ENCODE measurements around the gene SPON1.

SPON1 gene

DNA sequence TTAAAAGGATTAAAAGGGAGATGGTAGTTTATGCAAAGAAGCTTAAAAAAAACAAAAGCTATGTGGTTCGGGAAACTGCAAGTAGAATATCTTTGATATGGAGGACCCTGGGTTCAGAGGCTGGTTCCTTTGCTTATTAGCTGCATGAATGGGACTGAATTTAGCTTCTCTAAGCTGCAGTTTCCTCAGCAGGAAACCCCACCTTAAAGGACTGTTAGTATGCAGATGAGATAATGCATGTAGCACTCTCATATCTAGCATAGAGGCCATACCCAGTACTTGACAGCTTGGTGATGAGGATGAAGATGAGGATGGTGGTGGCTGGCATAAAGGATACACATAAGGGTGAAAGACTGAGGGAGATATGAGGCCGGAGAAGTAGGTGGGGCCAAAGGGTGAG, 261.9 kb downstream of the SPON1 start:
- no peak for DNase-seq (ENCODE audit: low spot score in 2 of 2)
- Mint-ChIP-seq H3K27me3 (peaks cover 10% of the 10 kb centered on the region), H3K9me3 (no peaks in the 10 kb centered on the region), H3K4me3 (no peak overlapping the region), H3K4me1 (no peaks in the 10 kb centered on the region), H3K27ac (ENCODE audit: low read depth) (no peak overlapping the region), H3K36me3 (ENCODE audit: insufficient read depth) (peaks cover 3% of the 10 kb centered on the region)
- no peak for ATAC-seq (replicated peaks; ENCODE audit: extremely low read depth, poor library complexity, severe bottlenecking)

DNA sequence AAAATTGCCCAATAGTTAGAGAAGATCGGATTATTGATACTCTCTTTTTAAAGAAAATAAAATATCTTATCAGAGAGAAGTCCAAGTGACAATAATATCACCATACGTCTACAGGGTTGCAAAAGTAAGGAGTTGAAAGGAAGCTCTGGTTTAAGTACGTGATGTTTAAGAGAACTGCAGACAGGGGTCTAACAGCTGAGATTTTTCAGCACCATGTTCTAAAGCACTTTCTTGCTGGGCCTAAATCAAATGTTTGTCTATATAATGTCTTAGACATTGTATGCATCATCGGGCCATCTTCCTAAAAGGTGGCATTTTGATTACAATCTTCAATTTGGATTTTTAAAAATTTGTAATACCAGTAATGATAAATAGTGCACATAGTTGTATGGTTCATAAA, 263.1 kb downstream of the SPON1 start:
- Mint-ChIP-seq H3K27me3 (no peaks in the 10 kb centered on the region), H3K9me3 (no peaks in the 10 kb centered on the region), H3K4me3 (no peak overlapping the region), H3K27ac (ENCODE audit: low read depth) (no peak overlapping the region), H3K36me3 (ENCODE audit: insufficient read depth) (peaks cover 3% of the 10 kb centered on the region), H3K4me1 (no peaks in the 10 kb centered on the region)
- DNase-seq (ENCODE audit: low spot score in 2 of 2) (no peak), ATAC-seq (replicated peaks; ENCODE audit: extremely low read depth, poor library complexity, severe bottlenecking) (no peak)

DNA sequence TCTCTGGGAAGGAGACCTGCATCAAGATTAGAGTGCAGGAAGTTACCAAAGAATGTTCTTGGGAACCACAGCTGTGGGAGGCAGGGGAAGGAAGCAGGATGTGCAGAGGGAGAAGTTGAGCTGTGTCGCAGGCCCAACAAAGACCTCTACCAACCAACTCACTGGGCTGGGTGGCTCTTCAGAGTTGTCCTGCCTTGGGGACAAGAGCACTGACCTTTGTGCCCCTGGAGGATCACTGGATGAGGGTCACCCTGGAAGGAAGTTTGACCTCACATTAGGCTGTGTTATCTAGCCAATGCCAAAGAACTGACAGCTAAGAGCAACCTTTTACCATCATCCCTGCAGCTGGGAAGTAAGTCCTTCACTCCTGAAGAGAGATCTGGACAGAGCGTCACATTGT, 265.8 kb downstream of the SPON1 start:
- no peaks in the 10 kb centered on the region for H3K4me1 Mint-ChIP-seq
- peaks cover 20% of the 10 kb centered on the region for H3K27me3 Mint-ChIP-seq
- DNase-seq (ENCODE audit: low spot score in 2 of 2): no peak
- peaks cover 3% of the 10 kb centered on the region for H3K36me3 Mint-ChIP-seq (ENCODE audit: insufficient read depth)
- H3K9me3 Mint-ChIP-seq: no peaks in the 10 kb centered on the region
- no peak for ATAC-seq (replicated peaks; ENCODE audit: extremely low read depth, poor library complexity, severe bottlenecking)
- H3K27ac Mint-ChIP-seq (ENCODE audit: low read depth): no peak overlapping the region
- H3K4me3 Mint-ChIP-seq: no peak overlapping the region

DNA sequence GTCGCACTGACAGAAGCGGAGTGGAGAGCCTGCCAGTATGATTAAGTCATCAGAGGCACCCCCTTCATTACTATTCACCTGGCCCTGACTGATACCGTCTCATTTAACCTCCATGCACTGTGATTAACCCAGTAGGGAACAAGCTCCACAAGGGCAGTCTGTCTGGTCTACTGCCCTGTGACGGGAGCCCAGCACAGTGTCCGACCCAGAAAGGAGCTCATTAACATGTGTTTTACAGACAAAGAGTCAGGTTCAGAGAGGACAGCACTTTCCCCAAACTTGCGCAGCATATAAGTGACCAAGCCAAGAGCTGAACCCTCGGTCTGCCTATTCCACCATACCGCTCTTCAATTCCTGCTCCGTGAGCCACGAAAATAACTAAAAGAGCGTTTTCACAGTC, 266.9 kb downstream of the SPON1 start:
- H3K4me1 Mint-ChIP-seq: no peaks in the 10 kb centered on the region

DNA sequence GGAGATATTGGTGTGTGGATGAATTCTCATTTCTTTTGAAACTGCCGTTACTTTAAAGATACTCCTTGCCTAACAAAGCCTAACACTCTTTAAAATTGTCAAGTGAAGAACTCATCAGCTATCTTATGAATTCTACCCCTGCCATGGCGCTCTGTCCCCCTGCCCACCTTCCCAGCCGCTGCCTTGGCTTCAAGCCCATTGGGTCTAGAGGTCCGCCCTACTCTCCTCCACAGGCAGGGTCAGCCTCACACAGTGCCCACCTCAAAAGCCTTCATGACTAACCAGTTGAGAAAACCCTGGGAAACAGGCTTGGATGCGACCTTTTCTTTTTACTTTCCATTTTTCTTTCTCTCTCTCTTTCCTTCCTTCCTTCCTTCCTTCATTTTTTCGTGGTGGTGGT, 267.9 kb downstream of the SPON1 start:
- DNase-seq (ENCODE audit: low spot score in 2 of 2): no peak
- Mint-ChIP-seq H3K4me1 (no peaks in the 10 kb centered on the region), H3K9me3 (no peaks in the 10 kb centered on the region), H3K27ac (ENCODE audit: low read depth) (no peak overlapping the region), H3K4me3 (no peak overlapping the region), H3K36me3 (ENCODE audit: insufficient read depth) (peaks cover 3% of the 10 kb centered on the region), H3K27me3 (peaks cover 28% of the 10 kb centered on the region)
- no peak for ATAC-seq (replicated peaks; ENCODE audit: extremely low read depth, poor library complexity, severe bottlenecking)

More for the DNA sequence above, 266.9 kb downstream of the SPON1 start:
- no peaks in the 10 kb centered on the region for H3K9me3 Mint-ChIP-seq
- H3K27me3 Mint-ChIP-seq: peaks cover 21% of the 10 kb centered on the region
- no peak for ATAC-seq (replicated peaks; ENCODE audit: extremely low read depth, poor library complexity, severe bottlenecking)
- peaks cover 3% of the 10 kb centered on the region for H3K36me3 Mint-ChIP-seq (ENCODE audit: insufficient read depth)
- DNase-seq (ENCODE audit: low spot score in 2 of 2): no peak
- no peak overlapping the region for H3K27ac Mint-ChIP-seq (ENCODE audit: low read depth)
- H3K4me3 Mint-ChIP-seq: no peak overlapping the region

DNA sequence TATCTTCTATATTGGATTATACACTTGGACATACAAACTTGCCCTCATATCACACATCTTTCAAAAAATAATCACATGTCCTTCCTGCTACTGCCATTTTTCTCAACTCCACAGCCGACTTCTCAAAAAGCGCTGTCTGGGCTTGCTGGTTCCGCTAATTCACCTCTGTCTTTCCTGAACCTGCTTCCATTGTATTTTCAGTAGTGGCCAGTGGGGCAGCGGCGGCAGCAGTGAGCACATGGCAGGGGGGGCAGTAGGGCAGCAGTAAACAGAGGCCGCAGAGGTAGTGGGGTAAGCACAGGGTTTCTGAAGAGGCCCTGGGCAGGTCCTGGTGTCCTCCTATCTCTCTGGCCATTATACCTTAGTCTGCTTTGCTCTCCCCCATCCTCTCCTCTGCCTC, 270.1 kb downstream of the SPON1 start:
- H3K4me3 Mint-ChIP-seq: no peak overlapping the region
- no peak for DNase-seq (ENCODE audit: low spot score in 2 of 2)
- H3K27ac Mint-ChIP-seq (ENCODE audit: low read depth): no peak overlapping the region
- H3K9me3 Mint-ChIP-seq: no peaks in the 10 kb centered on the region
- peaks cover 3% of the 10 kb centered on the region for H3K36me3 Mint-ChIP-seq (ENCODE audit: insufficient read depth)
- ATAC-seq (replicated peaks; ENCODE audit: extremely low read depth, poor library complexity, severe bottlenecking): no peak
- peaks cover 43% of the 10 kb centered on the region for H3K27me3 Mint-ChIP-seq
- no peaks in the 10 kb centered on the region for H3K4me1 Mint-ChIP-seq

DNA sequence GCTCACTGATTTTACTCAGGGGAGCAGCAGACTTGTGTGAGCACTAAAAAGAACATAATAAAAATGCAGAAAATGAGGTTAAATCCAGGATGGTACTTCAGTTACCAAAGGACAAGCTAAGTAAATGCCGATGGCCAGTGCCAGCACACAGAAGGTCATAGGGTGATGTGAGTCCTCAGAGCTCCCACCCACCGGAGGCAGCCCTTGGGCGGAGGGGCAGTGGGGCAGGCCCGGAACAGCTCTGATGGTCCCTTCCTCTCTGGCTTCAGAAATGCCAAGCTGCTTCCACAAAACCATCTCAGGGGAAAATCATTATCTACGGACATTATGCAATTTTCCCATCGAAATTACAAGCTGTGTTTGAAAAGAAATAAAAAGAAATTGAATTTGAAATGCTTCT, 271.9 kb downstream of the SPON1 start:
- Mint-ChIP-seq H3K4me1 (no peaks in the 10 kb centered on the region), H3K27me3 (peaks cover 43% of the 10 kb centered on the region), H3K9me3 (no peaks in the 10 kb centered on the region), H3K4me3 (no peak overlapping the region), H3K36me3 (ENCODE audit: insufficient read depth) (no peaks in the 10 kb centered on the region), H3K27ac (ENCODE audit: low read depth) (no peak overlapping the region)
- ATAC-seq (replicated peaks; ENCODE audit: extremely low read depth, poor library complexity, severe bottlenecking) (no peak), DNase-seq (ENCODE audit: low spot score in 2 of 2) (no peak)

DNA sequence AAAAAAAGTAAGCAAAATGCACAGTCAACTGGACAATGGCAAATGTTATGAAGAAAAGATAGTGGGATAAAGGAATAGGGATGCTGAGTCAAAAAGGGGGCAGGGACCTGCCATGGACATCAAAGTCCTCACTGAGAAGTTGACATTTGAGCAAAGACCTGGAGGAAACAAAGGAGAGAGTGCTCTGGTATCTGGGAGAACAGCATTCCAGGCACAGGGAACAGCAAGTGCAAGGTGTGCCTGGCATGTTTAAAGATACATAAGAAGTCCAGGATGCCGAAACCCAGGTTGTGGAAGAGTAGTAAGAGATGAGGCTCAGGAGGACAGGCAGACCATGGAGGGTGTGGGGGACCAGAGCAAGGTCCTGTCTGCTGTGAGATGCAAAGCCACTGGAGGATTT, 273.2 kb downstream of the SPON1 start:
- H3K27ac Mint-ChIP-seq (ENCODE audit: low read depth): no peak overlapping the region
- DNase-seq (ENCODE audit: low spot score in 2 of 2): no peak
- H3K9me3 Mint-ChIP-seq: no peaks in the 10 kb centered on the region
- peaks cover 43% of the 10 kb centered on the region for H3K27me3 Mint-ChIP-seq
- no peaks in the 10 kb centered on the region for H3K4me1 Mint-ChIP-seq
- H3K36me3 Mint-ChIP-seq (ENCODE audit: insufficient read depth): no peaks in the 10 kb centered on the region
- no peak overlapping the region for H3K4me3 Mint-ChIP-seq
- ATAC-seq (replicated peaks; ENCODE audit: extremely low read depth, poor library complexity, severe bottlenecking): no peak

DNA sequence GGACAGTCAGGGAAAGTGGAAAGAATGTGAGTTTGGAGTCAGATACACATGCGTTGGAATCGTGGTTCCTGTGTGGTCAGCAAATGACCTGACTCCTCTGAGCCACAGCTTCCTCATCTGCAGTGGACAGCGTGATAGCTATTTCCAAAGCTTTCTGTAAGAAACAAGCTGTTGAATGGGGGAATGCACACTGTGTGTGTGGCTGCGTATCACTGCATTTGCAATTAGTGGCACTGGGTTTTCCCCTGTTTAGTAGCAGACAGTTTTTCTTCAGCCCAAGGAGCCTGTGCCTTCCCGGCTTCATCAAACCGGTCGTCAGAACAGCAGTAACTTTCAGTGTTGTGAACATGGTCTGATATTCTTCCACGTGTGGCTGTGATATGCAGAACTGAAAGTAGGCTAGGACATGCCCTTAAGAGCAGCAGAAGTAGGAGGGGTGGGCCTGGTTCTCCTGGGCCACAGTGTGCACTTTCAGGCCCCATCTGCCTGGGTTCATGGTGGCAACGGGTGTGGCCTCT, 275.0 kb downstream of the SPON1 start:
- Mint-ChIP-seq H3K4me1 (no peaks in the 10 kb centered on the region), H3K27ac (ENCODE audit: low read depth) (no peak overlapping the region), H3K9me3 (no peaks in the 10 kb centered on the region), H3K27me3 (peaks cover 31% of the 10 kb centered on the region), H3K36me3 (ENCODE audit: insufficient read depth) (no peaks in the 10 kb centered on the region), H3K4me3 (no peak overlapping the region)
- ATAC-seq (replicated peaks; ENCODE audit: extremely low read depth, poor library complexity, severe bottlenecking): no peak
- no peak for DNase-seq (ENCODE audit: low spot score in 2 of 2)

DNA sequence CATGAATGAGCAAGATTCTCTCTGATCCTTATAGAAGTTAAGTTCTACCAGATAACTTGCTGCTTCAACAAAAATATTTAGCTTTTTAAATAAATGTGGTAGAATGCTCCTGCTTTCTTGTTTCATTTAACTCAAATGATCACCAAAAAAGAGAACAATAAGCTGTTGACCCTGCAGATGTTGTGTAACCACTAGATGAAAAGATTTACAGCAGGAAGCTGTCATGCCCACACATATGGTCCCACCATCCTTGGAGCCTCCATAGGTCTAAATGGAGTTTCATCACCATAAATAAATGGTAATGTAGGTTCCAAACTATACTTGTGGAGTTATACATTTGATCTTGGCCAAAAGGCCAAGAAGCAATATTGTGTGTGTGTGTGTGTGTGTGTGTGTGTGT, 277.7 kb downstream of the SPON1 start:
- DNase-seq (ENCODE audit: low spot score in 2 of 2) (no peak), ATAC-seq (replicated peaks; ENCODE audit: extremely low read depth, poor library complexity, severe bottlenecking) (no peak)
- Mint-ChIP-seq H3K27me3 (peaks cover 16% of the 10 kb centered on the region), H3K4me1 (no peaks in the 10 kb centered on the region), H3K9me3 (no peaks in the 10 kb centered on the region), H3K4me3 (no peak overlapping the region), H3K27ac (ENCODE audit: low read depth) (no peak overlapping the region), H3K36me3 (ENCODE audit: insufficient read depth) (no peaks in the 10 kb centered on the region)

DNA sequence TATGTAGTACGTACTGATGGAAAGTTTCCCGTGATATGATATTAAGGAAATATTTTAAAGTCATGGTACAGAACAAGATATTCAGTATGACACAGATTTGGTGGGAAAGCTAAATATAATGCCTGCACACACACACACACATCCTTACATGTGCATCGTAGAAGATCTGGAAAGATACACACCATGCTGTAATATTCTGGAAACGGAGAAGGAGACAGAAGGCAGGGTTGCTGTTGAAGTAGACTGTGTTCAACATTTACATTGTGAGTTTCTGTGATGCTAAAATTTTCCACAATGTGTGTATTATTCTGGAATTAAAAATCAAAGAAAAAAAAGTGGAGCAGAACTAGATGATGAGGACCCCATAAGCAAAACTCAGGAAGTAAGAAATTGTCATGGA, 278.4 kb downstream of the SPON1 start:
- peaks cover 9% of the 10 kb centered on the region for H3K27me3 Mint-ChIP-seq
- no peaks in the 10 kb centered on the region for H3K36me3 Mint-ChIP-seq (ENCODE audit: insufficient read depth)
- ATAC-seq (replicated peaks; ENCODE audit: extremely low read depth, poor library complexity, severe bottlenecking) (no peak), DNase-seq (ENCODE audit: low spot score in 2 of 2) (no peak)
- H3K9me3 Mint-ChIP-seq: no peaks in the 10 kb centered on the region
- H3K4me1 Mint-ChIP-seq: no peaks in the 10 kb centered on the region
- no peak overlapping the region for H3K27ac Mint-ChIP-seq (ENCODE audit: low read depth)
- H3K4me3 Mint-ChIP-seq: no peak overlapping the region

DNA sequence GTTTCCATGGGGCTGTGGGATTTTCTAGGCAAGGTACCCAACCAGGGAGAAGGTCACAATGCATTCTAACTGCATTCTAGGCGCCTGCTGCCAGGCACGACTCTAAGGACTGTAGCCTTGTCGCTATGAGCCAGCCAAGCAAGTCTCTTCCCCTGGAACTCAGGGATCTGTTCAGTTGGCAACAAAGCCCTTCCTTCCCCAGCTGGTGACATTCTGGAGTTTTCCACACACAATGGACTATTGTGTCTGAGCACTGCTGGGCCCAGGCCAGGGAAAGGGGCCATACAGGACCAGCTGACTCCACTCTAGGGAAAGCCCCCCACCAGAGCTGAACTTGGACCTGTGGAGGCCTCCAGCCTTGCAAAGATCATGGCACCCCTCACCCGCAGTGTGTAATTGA, 279.7 kb downstream of the SPON1 start:
- DNase-seq (ENCODE audit: low spot score in 2 of 2) (no peak), ATAC-seq (replicated peaks; ENCODE audit: extremely low read depth, poor library complexity, severe bottlenecking) (no peak)
- Mint-ChIP-seq H3K27ac (ENCODE audit: low read depth) (no peak overlapping the region), H3K4me1 (no peaks in the 10 kb centered on the region), H3K27me3 (no peaks in the 10 kb centered on the region), H3K4me3 (no peak overlapping the region), H3K9me3 (no peaks in the 10 kb centered on the region), H3K36me3 (ENCODE audit: insufficient read depth) (peaks cover under 1% of the 10 kb centered on the region)

DNA sequence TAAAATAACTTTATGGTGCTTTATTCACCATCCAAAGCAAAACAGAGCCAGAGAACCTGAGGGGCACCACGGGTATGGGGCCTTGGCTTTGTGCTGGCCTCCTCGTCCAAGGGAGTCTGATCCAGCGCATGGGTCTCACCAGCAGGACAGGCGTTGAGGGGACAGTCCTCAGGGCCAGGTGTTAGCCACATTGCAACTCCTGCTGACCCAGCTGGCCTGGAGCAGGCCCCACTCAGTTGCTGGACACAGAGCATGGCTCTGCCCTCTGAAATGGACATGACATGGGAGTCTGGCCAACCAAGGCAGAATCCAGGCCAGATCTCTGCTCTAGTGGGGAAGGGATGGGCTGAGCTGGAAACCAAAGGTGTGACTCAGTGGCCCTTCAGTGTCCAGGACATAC, 280.2 kb downstream of the SPON1 start:
- Mint-ChIP-seq H3K9me3 (no peaks in the 10 kb centered on the region), H3K27me3 (peaks cover 4% of the 10 kb centered on the region), H3K4me1 (peaks cover 5% of the 10 kb centered on the region), H3K27ac (ENCODE audit: low read depth) (no peak overlapping the region), H3K4me3 (no peak overlapping the region), H3K36me3 (ENCODE audit: insufficient read depth) (peaks cover 2% of the 10 kb centered on the region)
- DNase-seq (ENCODE audit: low spot score in 2 of 2): no peak
- ATAC-seq (replicated peaks; ENCODE audit: extremely low read depth, poor library complexity, severe bottlenecking): no peak

DNA sequence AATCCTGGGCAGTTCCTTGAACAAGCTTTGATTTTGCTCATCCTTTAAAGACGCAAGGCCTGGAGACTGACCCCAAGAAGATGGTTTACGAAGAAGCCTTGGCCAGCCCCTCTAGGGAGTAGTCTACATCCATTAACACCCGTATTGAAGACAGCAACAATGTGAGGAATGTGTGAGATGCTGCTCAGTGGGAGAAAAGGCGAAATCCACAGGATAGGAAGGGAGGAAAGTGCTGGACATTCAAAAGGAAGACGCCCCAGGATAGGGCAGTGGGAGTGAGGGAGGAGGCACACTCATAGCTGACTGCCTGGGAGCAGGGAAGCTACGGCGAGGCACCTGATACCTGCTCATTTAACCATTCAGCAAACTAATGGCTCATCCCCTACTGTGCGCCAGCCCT, 282.4 kb downstream of the SPON1 start:
- no peak overlapping the region for H3K27ac Mint-ChIP-seq (ENCODE audit: low read depth)
- H3K36me3 Mint-ChIP-seq (ENCODE audit: insufficient read depth): peaks cover 2% of the 10 kb centered on the region
- ATAC-seq (replicated peaks; ENCODE audit: extremely low read depth, poor library complexity, severe bottlenecking) (no peak), DNase-seq (ENCODE audit: low spot score in 2 of 2) (no peak)
- H3K9me3 Mint-ChIP-seq: no peaks in the 10 kb centered on the region
- peaks cover 20% of the 10 kb centered on the region for H3K4me1 Mint-ChIP-seq
- peaks cover 9% of the 10 kb centered on the region for H3K27me3 Mint-ChIP-seq
- H3K4me3 Mint-ChIP-seq: no peak overlapping the region
